ENCODE results near the gene C6orf52. TPM values are rescaled to one million over a fixed set of nuclear protein-coding genes. Genes with fewer than 3 reads are reported as not detected.
"Not testable (repeated sequence)": the region's sequence is repeated elsewhere in the genome, so short reads cannot be mapped to it uniquely, and the experiment has no call there.

Gene C6orf52
- total RNA-seq (not detected), total RNA-seq (0 to 2.3 (median 0.68) reads per million in 172 experiments)
- polyA plus RNA-seq (2013, experiment 1 of 2), result 0.42 TPM
- polyA plus RNA-seq (2013, experiment 2 of 2), result 0.48 TPM

DNA sequence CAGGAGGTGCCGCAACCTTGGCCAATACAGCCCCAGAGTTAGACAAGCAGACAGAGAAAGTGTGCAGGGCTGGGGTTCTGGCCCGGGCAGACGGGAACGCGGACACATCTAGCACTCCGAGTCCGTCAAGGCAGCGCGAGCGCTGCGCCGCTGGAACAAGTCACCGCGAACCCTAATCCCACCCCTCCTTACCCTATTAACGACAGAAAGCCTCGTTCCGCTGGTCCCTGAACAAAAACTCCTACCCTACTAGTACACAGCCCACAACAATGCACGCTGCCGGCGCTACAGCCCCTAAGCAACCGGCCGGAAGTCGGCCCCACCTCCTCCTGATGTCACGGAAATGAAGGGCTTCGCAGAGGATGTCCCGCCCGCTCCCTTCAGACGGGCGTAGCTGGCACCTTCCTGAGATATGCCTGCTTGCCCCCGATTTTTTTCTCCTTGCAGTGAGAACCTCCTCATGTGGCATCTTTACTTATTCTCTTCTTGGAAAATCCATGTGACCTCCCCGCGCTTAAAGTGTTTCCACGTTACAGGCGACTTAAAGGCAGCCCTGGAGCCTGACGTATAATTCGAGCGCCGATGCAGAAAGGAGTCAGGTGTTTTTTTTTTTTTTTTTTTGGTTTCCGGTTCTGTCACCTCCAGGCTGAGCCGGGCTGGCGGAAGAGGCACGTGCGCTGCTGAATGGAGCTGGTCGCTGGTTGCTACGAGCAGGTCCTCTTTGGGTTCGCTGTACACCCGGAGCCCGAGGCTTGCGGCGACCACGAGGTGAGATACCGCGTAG is at the start of gene C6orf52, which contains the start of gene PAK1IP1:
C6orf52 (minus strand) TSS at position 315 of the 784 bp plus-strand sequence. CDS start 7,066 bp downstream, outside the sequence.
PAK1IP1 (plus strand) TSS at position 671 of the 784 bp plus-strand sequence; CDS start at position 685, 14 bp downstream.
- Mint-ChIP-seq H3K4me3 (peak within 1 kb of the TSS; percentile 92), H3K9me3 (no peaks in the 10 kb centered on the region), H3K27me3 (no peaks in the 10 kb centered on the region), H3K36me3 (ENCODE audit: low read depth) (peaks cover 38% of the 10 kb centered on the region), H3K4me1 (ENCODE audit: low read depth) (peaks cover 41% of the 10 kb centered on the region), H3K27ac (peak within 1 kb of the TSS; percentile 100)
- Histone ChIP-seq H3K36me3 (ENCODE audit: insufficient read depth, low read length) (peaks cover 8% of the 10 kb centered on the region), H3K4me1 (ENCODE audit: insufficient read depth, low read length) (peaks cover 25% of the 10 kb centered on the region), H3K4me3 (ENCODE audit: low read length) (peak within 1 kb of the TSS; percentile 95), H3K27me3 (ENCODE audit: control insufficient read depth in 1 of 2, insufficient read depth in 2 of 2, low read length in 2 of 2) (no peaks in the 10 kb centered on the region), H3K9me3 (ENCODE audit: control insufficient read depth in 1 of 2, insufficient read depth in 1 of 2, low read length in 2 of 2) (no peaks in the 10 kb centered on the region), H3K27ac (ENCODE audit: low read depth in 1 of 2, low read length in 2 of 2) (peak within 1 kb of the TSS; percentile 97 to 99)
- CTCF ChIA-PET, result interaction anchor here (0.7 to 1.2 kb wide), 5 partner anchors 26 to 983 kb away, joined by 3 read pairs; no protein-coding TSS in a partner anchor
- POLR2A ChIA-PET, result interaction anchor here (0.6 to 3.6 kb wide), 21 partner anchors 8 to 1595 kb away, joined by 3 to 82 read pairs (median 4); partner anchors contain the start of genes SMIM13, TMEM14B and TMEM14C
- DNase-seq (peak; percentile 85 to 97 (median 90)), ATAC-seq (ENCODE audit: poor library complexity) (peak; percentile 92)
- intact Hi-C loops (cut with DNase I, micrococcal nuclease), result loop anchor here (1.0 to 10.0 kb wide), 8 partner anchors 26 to 840 kb away; partner anchors contain the start of genes SMIM13 (in 2 of the 2), TMEM14B (in 2 of the 2), TMEM170B (in 2 of the 2) and MAK (in 1 of the 2)
- TF ChIP-seq, protein P1, sequence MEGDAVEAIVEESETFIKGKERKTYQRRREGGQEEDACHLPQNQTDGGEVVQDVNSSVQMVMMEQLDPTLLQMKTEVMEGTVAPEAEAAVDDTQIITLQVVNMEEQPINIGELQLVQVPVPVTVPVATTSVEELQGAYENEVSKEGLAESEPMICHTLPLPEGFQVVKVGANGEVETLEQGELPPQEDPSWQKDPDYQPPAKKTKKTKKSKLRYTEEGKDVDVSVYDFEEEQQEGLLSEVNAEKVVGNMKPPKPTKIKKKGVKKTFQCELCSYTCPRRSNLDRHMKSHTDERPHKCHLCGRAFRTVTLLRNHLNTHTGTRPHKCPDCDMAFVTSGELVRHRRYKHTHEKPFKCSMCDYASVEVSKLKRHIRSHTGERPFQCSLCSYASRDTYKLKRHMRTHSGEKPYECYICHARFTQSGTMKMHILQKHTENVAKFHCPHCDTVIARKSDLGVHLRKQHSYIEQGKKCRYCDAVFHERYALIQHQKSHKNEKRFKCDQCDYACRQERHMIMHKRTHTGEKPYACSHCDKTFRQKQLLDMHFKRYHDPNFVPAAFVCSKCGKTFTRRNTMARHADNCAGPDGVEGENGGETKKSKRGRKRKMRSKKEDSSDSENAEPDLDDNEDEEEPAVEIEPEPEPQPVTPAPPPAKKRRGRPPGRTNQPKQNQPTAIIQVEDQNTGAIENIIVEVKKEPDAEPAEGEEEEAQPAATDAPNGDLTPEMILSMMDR (IDR thresholded peaks at IDR 0.05), result no peak

DNA sequence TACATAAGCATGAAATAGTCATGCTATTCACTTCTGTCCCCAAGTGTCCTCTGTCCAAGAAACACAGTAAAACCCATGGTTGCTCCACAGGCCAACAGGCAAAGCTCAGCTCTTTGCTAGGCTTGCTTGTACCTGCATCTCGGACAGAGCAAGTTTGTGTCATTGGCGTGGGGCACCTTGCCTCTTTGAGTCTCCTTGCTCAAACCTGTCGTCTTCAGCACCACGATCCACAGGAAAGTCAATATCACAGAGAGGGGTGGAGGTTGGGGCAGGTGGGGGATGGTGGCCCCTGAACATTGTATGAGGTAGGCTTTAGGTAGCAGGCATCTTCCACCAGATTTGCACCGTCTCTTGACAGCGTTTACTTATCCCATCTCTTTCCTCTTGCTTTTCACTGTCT is 49.1 kb upstream of the C6orf52 start:
- Histone ChIP-seq H3K27me3 (ENCODE audit: control insufficient read depth in 1 of 2, insufficient read depth in 2 of 2, low read length in 2 of 2) (no peaks in the 10 kb centered on the region), H3K4me3 (ENCODE audit: low read length) (no peak overlapping the region), H3K9me3 (ENCODE audit: control insufficient read depth in 1 of 2, insufficient read depth in 1 of 2, low read length in 2 of 2) (no peaks in the 10 kb centered on the region), H3K36me3 (ENCODE audit: insufficient read depth, low read length) (no peaks in the 10 kb centered on the region), H3K27ac (ENCODE audit: low read depth in 1 of 2, low read length in 2 of 2) (no peak overlapping the region), H3K4me1 (ENCODE audit: insufficient read depth, low read length) (peaks cover 16% of the 10 kb centered on the region)
- Mint-ChIP-seq H3K27me3 (no peaks in the 10 kb centered on the region), H3K9me3 (no peaks in the 10 kb centered on the region), H3K36me3 (ENCODE audit: low read depth) (peaks cover 8% of the 10 kb centered on the region), H3K27ac (peak overlapping the region; percentile 36), H3K4me3 (peak overlapping the region; percentile 27), H3K4me1 (ENCODE audit: low read depth) (peaks cover 33% of the 10 kb centered on the region)
- DNase-seq (no peak), ATAC-seq (ENCODE audit: poor library complexity) (no peak)
- POLR2A ChIA-PET, result no interaction called here
- intact Hi-C loops (cut with DNase I, micrococcal nuclease), result no loop called here
- TF ChIP-seq, protein P1 (IDR thresholded peaks at IDR 0.05), result no peak
- CTCF ChIA-PET, result interaction anchor here (0.6 kb wide), 1 partner anchor 39 kb away, joined by 5 read pairs; no protein-coding TSS in a partner anchor

DNA sequence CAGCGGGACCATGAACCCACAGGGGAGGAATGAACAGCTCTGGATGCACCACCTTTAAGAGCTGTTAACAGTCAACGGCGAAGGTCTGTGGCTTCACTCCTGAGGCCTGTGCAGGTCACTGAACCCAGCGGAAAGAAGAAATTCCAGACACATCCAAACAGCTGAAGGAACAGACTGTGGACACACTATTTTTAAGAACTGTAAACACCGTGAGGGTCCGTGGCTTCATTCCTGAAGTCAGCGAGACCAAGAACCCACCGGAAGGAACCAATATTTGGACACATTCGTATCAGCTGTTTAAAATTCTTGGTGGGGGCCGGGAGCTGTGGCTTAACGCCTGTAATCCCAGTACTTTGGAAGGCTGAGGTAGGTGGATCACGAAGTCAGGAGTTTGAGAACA is 47.8 kb upstream of the C6orf52 start:
- Histone ChIP-seq H3K9me3 (ENCODE audit: control insufficient read depth in 1 of 2, insufficient read depth in 1 of 2, low read length in 2 of 2) (no peaks in the 10 kb centered on the region), H3K36me3 (ENCODE audit: insufficient read depth, low read length) (no peaks in the 10 kb centered on the region), H3K4me1 (ENCODE audit: insufficient read depth, low read length) (peaks cover 8% of the 10 kb centered on the region), H3K27ac (ENCODE audit: low read depth in 1 of 2, low read length in 2 of 2) (no peak overlapping the region), H3K27me3 (ENCODE audit: control insufficient read depth in 1 of 2, insufficient read depth in 2 of 2, low read length in 2 of 2) (no peaks in the 10 kb centered on the region), H3K4me3 (ENCODE audit: low read length) (no peak overlapping the region)
- TF ChIP-seq, protein P1 (IDR thresholded peaks at IDR 0.05), result no peak
- intact Hi-C loops (cut with DNase I, micrococcal nuclease), result no loop called here
- ChIA-PET CTCF (interaction anchor here (0.6 kb wide), 1 partner anchor 48 kb away, joined by 3 read pairs; the partner anchor contains the start of gene C6orf52), POLR2A (no interaction called here)
- Mint-ChIP-seq H3K4me1 (ENCODE audit: low read depth) (peaks cover 23% of the 10 kb centered on the region), H3K4me3 (no peak overlapping the region), H3K27me3 (no peaks in the 10 kb centered on the region), H3K9me3 (no peaks in the 10 kb centered on the region), H3K36me3 (ENCODE audit: low read depth) (no peaks in the 10 kb centered on the region), H3K27ac (no peak overlapping the region)
- DNase-seq (no peak), ATAC-seq (ENCODE audit: poor library complexity) (no peak)

DNA sequence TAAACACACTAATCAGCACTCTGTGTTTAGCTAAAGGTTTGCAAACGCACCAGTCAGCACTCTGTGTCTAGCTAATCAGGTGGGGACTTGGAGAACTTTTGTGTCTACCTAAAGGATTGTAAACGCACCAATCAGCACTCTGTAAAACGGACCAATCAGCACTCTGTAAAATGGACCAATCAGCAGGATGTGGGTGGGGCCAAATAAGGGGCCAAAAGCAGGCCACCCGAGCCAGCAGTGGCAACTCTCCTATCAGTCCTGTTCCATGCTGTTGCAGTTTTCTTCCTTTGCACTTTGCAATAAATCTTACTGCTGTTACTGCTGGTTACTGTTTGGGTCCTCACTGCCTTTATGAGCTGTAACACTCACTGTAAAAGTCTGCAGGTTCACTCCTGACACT is 47.2 kb upstream of the C6orf52 start:
- H3K36me3 Mint-ChIP-seq (ENCODE audit: low read depth); H3K27ac ChIP-seq (ENCODE audit: low read depth in 1 of 2, low read length in 2 of 2); H3K4me3 ChIP-seq (ENCODE audit: low read length); DNase-seq; H3K27ac Mint-ChIP-seq; H3K9me3 Mint-ChIP-seq; ATAC-seq (ENCODE audit: poor library complexity); CTCF ChIA-PET; H3K27me3 ChIP-seq (ENCODE audit: control insufficient read depth in 1 of 2, insufficient read depth in 2 of 2, low read length in 2 of 2); intact Hi-C loops (cut with DNase I, micrococcal nuclease); H3K36me3 ChIP-seq (ENCODE audit: insufficient read depth, low read length); H3K4me3 Mint-ChIP-seq; H3K4me1 ChIP-seq (ENCODE audit: insufficient read depth, low read length); H3K9me3 ChIP-seq (ENCODE audit: control insufficient read depth in 1 of 2, insufficient read depth in 1 of 2, low read length in 2 of 2); H3K27me3 Mint-ChIP-seq: not testable (repeated sequence)
- H3K4me1 Mint-ChIP-seq (ENCODE audit: low read depth), result peaks cover 19% of the 10 kb centered on the region
- POLR2A ChIA-PET, result interaction anchor here (1.2 kb wide), 1 partner anchor 47 kb away, joined by 3 read pairs; the partner anchor contains the start of genes C6orf52 and PAK1IP1
